Measurements from ENCODE around the gene D2HGDH. TPM values are rescaled to one million over a fixed set of nuclear protein-coding genes. Genes with fewer than 3 reads are reported as not detected.
A peak's percentile ranks its signal among the peaks of the same experiment; 100 is the strongest.
"Not testable (repeated sequence)": the region's sequence is repeated elsewhere in the genome, so short reads cannot be mapped to it uniquely, and the experiment has no call there.

Gene D2HGDH
- total and polyA plus RNA-seq, 5 donors from 2014 or later: 0.73 to 38.4 (median 3.1) TPM

DNA sequence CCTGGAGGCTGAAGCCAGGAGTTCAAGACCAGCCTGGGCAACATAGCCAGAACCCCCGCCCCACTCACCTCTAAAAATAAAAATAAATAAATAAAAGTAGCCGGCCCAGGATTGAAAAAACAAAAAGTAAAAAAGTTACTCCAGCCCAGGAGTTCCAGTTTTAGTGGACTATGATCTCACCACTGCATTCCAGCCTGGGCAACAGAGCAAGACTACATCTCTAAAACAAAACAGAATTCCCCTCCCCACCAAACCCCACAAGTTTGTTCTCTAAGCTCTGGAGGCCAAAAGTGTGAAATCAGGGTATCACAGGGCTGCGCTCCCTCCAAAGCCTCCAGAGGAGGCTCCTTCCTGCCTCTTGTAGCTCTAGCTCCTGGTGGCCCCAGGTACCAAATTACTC, 1.7 kb downstream of the D2HGDH start:
- H3K27ac ChIP-seq (ENCODE audit: insufficient read depth, low read length, poor library complexity, severe bottlenecking): no peak overlapping the region
- no peak for ATAC-seq (ENCODE audit: low read depth in 2 of 2)
- no peaks in the 10 kb centered on the region for H3K27me3 ChIP-seq (ENCODE audit: control insufficient read depth, insufficient read depth, low read length)
- Mint-ChIP-seq H3K27me3 (no peaks in the 10 kb centered on the region), H3K36me3 (peaks cover 4% of the 10 kb centered on the region), H3K4me1 (peaks cover 0 to 55% (median 25%) of the 10 kb centered on the region in 4 donors), H3K27ac (peak overlapping the region in 1 of 3 donors; percentile 76), H3K4me3 (peak overlapping the region; percentile 84 to 88 (median 85)), H3K9me3 (no peaks in the 10 kb centered on the region)
- no peaks in the 10 kb centered on the region for H3K9me3 ChIP-seq (ENCODE audit: control insufficient read depth in 2 of 2, low read length in 2 of 2)
- H3K36me3 ChIP-seq (ENCODE audit: control insufficient read depth, insufficient read depth, low read length): no peaks in the 10 kb centered on the region
- no peak overlapping the region for H3K4me3 ChIP-seq (ENCODE audit: low read depth, low read length)
- peaks cover 36% of the 10 kb centered on the region for H3K4me1 ChIP-seq (ENCODE audit: control insufficient read depth, insufficient read depth, low read length, poor library complexity, severe bottlenecking)
- DNase-seq: no peak

DNA sequence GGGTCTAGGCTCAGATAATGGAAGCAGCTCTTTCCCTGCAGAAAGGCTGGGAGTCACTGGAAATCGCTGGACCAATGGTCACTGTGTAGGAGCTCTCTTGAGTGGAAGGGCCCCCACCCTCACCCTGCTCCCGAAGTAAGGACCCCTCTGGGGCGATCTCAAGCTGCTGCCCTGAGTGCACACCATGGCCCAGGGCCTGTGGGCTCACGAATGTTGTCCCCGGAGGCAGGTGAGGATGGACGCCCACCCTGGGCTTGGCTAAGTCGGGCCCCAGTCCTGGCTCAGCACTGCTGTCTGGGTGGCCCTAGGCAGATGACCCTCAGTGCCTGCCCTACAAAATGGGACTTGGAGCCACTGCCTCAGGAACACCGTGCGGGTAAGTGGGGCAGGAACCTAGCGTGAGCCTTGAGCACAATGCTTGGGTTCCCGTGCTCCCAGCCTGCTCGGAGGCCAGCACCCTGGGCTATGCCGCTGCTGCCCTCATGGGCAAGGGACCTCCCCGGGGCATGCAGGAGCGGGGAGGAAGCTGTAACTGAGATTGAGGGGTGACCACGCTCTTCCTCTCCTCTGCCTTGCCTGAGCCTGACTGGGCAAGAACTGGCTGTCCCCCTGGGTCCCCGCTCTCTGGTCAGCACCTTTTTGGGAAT, 3.7 kb downstream of the D2HGDH start:
- H3K9me3 Mint-ChIP-seq: no peaks in the 10 kb centered on the region
- peak overlapping the region in 3 of 4 donors; percentile 60 to 85 (median 61) for H3K4me3 Mint-ChIP-seq
- Histone ChIP-seq H3K9me3 (ENCODE audit: control insufficient read depth in 2 of 2, low read length in 2 of 2) (no peaks in the 10 kb centered on the region), H3K36me3 (ENCODE audit: control insufficient read depth, insufficient read depth, low read length) (no peaks in the 10 kb centered on the region), H3K4me3 (ENCODE audit: low read depth, low read length) (no peak overlapping the region), H3K27me3 (ENCODE audit: control insufficient read depth, insufficient read depth, low read length) (no peaks in the 10 kb centered on the region), H3K27ac (ENCODE audit: insufficient read depth, low read length, poor library complexity, severe bottlenecking) (no peak overlapping the region), H3K4me1 (ENCODE audit: control insufficient read depth, insufficient read depth, low read length, poor library complexity, severe bottlenecking) (peaks cover 33% of the 10 kb centered on the region)
- ATAC-seq (ENCODE audit: low read depth in 2 of 2): no peak
- peak overlapping the region in 2 of 3 donors; percentile 16 to 41 for H3K27ac Mint-ChIP-seq
- DNase-seq: no peak
- H3K4me1 Mint-ChIP-seq: peaks cover 0 to 45% (median 25%) of the 10 kb centered on the region in 4 donors
- no peaks in the 10 kb centered on the region for H3K27me3 Mint-ChIP-seq
- peaks cover 4% of the 10 kb centered on the region for H3K36me3 Mint-ChIP-seq

DNA sequence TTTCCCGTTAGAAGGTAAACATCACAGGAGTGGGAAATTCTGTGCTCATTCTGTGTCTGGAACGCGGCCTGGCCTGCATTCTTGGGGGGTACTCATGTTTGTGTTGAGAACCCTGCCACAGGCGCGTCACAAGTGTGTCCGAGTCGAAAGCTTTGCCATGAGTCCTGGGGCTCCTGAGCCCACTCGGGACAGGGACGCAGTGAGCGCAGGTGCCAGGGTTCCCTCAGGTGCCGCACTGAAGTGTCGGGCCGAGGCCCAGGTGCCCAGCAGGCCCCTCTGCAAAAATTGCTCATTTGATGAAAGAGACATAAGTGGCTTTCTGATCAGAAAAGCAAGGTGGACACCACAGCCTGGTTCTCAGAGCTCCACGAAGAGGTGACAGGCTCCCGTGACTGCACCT, 4.7 kb downstream of the D2HGDH start:
- no peaks in the 10 kb centered on the region for H3K9me3 Mint-ChIP-seq
- Histone ChIP-seq H3K4me1 (ENCODE audit: control insufficient read depth, insufficient read depth, low read length, poor library complexity, severe bottlenecking) (peaks cover 27% of the 10 kb centered on the region), H3K36me3 (ENCODE audit: control insufficient read depth, insufficient read depth, low read length) (peaks cover 7% of the 10 kb centered on the region), H3K27ac (ENCODE audit: insufficient read depth, low read length, poor library complexity, severe bottlenecking) (no peak overlapping the region), H3K4me3 (ENCODE audit: low read depth, low read length) (no peak overlapping the region), H3K9me3 (ENCODE audit: control insufficient read depth in 2 of 2, low read length in 2 of 2) (no peaks in the 10 kb centered on the region), H3K27me3 (ENCODE audit: control insufficient read depth, insufficient read depth, low read length) (no peaks in the 10 kb centered on the region)
- H3K4me1 Mint-ChIP-seq: peaks cover 0 to 40% (median 22%) of the 10 kb centered on the region in 4 donors
- peaks cover 4% of the 10 kb centered on the region for H3K36me3 Mint-ChIP-seq
- H3K27me3 Mint-ChIP-seq: no peaks in the 10 kb centered on the region
- peak overlapping the region in 1 of 4 donors; percentile 21 for H3K4me3 Mint-ChIP-seq
- DNase-seq (no peak), ATAC-seq (ENCODE audit: low read depth in 2 of 2) (no peak)
- H3K27ac Mint-ChIP-seq: peak overlapping the region in 1 of 3 donors; percentile 83

DNA sequence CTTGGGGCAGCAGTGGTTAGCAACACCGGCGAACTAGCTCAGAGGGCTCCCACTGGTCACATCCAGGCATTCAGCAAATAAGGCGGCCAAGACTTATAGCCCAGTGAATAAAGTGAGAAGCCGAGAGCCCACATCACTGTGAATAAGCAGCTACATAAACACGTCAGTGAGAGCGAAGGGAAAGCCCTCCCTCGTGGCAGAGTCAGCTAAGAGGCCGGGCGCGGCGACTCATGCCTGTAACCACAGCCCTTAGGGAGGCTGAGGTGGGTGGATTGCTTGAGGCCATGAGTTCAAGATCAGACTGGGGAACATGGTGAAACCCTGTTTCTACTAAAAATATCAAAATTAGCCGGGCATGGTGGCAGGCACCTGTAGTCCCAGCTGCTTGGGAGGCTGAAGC, 5.2 kb downstream of the D2HGDH start:
- Mint-ChIP-seq H3K4me3 (peak overlapping the region in 3 of 4 donors; percentile 4 to 57 (median 52)), H3K27me3 (no peaks in the 10 kb centered on the region), H3K27ac (peak overlapping the region in 2 of 3 donors; percentile 10 to 51), H3K4me1 (peaks cover 0 to 40% (median 22%) of the 10 kb centered on the region in 4 donors), H3K36me3 (peaks cover 4% of the 10 kb centered on the region), H3K9me3 (no peaks in the 10 kb centered on the region)
- H3K4me3 ChIP-seq (ENCODE audit: low read depth, low read length): no peak overlapping the region
- no peaks in the 10 kb centered on the region for H3K9me3 ChIP-seq (ENCODE audit: control insufficient read depth in 2 of 2, low read length in 2 of 2)
- H3K27me3 ChIP-seq (ENCODE audit: control insufficient read depth, insufficient read depth, low read length): no peaks in the 10 kb centered on the region
- no peak for DNase-seq
- H3K4me1 ChIP-seq (ENCODE audit: control insufficient read depth, insufficient read depth, low read length, poor library complexity, severe bottlenecking): peaks cover 27% of the 10 kb centered on the region
- no peak for ATAC-seq (ENCODE audit: low read depth in 2 of 2)
- H3K27ac ChIP-seq (ENCODE audit: insufficient read depth, low read length, poor library complexity, severe bottlenecking): no peak overlapping the region
- peaks cover 9% of the 10 kb centered on the region for H3K36me3 ChIP-seq (ENCODE audit: control insufficient read depth, insufficient read depth, low read length)

DNA sequence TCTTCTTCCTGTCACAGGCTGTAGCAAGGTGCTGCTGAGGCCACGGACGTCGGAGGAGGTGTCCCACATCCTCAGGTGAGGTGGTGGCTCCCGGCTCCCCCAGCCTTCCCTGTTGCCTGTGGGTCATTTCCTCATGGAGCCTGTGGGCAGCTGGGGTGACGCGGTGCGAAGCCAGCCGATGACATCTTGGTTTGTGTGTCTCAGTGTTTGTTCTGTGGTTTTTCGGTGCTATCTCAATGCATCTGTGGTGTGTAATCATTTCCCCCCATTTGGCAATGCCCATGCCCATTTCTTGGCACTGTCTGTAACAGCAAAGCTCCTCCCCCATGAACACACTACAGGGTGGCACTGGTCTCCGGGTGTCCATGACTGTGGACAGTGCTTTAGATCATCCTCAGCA, 6.6 kb downstream of the D2HGDH start:
- peaks cover 22% of the 10 kb centered on the region for H3K36me3 ChIP-seq (ENCODE audit: control insufficient read depth, insufficient read depth, low read length)
- Mint-ChIP-seq H3K9me3 (peaks cover 0 to 1% (median 0%) of the 10 kb centered on the region in 7 donors), H3K27ac (peak overlapping the region in 1 of 3 donors; percentile 32), H3K4me1 (peaks cover 4 to 36% (median 23%) of the 10 kb centered on the region in 4 donors), H3K27me3 (no peaks in the 10 kb centered on the region), H3K36me3 (peaks cover 12% of the 10 kb centered on the region), H3K4me3 (peak overlapping the region in 1 of 4 donors; percentile 80)
- peaks cover 17% of the 10 kb centered on the region for H3K4me1 ChIP-seq (ENCODE audit: control insufficient read depth, insufficient read depth, low read length, poor library complexity, severe bottlenecking)
- H3K4me3 ChIP-seq (ENCODE audit: low read depth, low read length): no peak overlapping the region
- ATAC-seq (ENCODE audit: low read depth in 2 of 2): peak in 1 of 2 donors; percentile 40
- H3K27ac ChIP-seq (ENCODE audit: insufficient read depth, low read length, poor library complexity, severe bottlenecking): no peak overlapping the region
- DNase-seq: no peak
- H3K9me3 ChIP-seq (ENCODE audit: control insufficient read depth in 2 of 2, low read length in 2 of 2): no peaks in the 10 kb centered on the region
- H3K27me3 ChIP-seq (ENCODE audit: control insufficient read depth, insufficient read depth, low read length): no peaks in the 10 kb centered on the region

DNA sequence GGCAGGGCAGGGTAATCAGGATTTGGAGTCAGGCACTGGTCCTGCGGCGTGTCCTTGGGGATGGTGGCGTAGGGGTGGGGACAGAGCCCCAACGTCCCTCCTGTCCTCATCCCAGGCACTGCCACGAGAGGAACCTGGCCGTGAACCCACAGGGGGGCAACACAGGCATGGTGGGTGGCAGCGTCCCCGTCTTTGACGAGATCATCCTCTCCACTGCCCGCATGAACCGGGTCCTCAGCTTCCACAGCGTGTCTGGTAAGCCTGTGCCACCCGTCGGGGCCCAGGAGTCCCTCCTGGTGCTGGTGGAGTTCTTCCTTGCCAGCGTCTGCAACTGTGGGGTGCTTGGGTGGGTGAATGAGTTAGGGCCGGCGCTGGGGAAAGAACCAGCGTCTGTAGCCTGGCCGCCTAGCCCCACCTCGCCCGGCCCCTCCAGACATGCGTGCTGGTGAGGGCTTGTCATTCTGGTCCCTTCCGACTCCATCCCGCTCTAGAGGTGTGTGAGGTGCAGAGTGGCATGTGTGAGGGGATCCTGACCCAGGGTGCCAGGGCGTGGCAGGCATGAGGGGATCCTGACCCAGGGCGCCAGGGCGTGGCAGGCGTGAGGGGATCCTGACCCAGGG, 8.0 kb downstream of the D2HGDH start:
- Histone ChIP-seq H3K27me3 (ENCODE audit: control insufficient read depth, insufficient read depth, low read length) (no peaks in the 10 kb centered on the region), H3K36me3 (ENCODE audit: control insufficient read depth, insufficient read depth, low read length) (peaks cover 23% of the 10 kb centered on the region), H3K27ac (ENCODE audit: insufficient read depth, low read length, poor library complexity, severe bottlenecking) (no peak overlapping the region), H3K9me3 (ENCODE audit: control insufficient read depth in 2 of 2, low read length in 2 of 2) (no peaks in the 10 kb centered on the region), H3K4me1 (ENCODE audit: control insufficient read depth, insufficient read depth, low read length, poor library complexity, severe bottlenecking) (peaks cover 17% of the 10 kb centered on the region), H3K4me3 (ENCODE audit: low read depth, low read length) (no peak overlapping the region)
- Mint-ChIP-seq H3K4me1 (peaks cover 7 to 31% (median 19%) of the 10 kb centered on the region in 4 donors), H3K9me3 (peaks cover 0 to 1% (median 0%) of the 10 kb centered on the region in 7 donors), H3K4me3 (no peak overlapping the region), H3K27me3 (no peaks in the 10 kb centered on the region), H3K27ac (peak overlapping the region in 1 of 3 donors; percentile 56), H3K36me3 (peaks cover 20% of the 10 kb centered on the region)
- no peak for DNase-seq
- ATAC-seq (ENCODE audit: low read depth in 2 of 2): no peak

DNA sequence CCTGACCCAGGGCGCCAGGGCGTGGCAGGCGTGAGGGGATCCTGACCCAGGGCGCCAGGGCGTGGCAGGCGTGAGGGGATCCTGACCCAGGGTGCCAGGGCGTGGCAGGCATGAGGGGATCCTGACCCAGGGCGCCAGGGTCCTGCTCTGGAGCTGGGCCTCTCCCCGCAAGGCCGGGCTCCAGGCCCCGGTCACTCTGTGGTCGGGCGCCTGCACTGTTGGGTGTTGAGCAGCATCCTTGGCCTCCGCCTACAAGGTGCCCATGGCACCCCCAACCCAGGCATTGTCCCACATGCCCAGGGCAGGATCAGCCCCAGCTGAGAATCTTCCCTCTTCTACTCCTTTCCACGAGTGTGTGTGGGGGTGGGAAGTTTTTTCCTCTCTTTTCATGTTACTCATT, 8.6 kb downstream of the D2HGDH start:
- not testable (repeated sequence) for DNase-seq; ATAC-seq (ENCODE audit: low read depth in 2 of 2); H3K27ac Mint-ChIP-seq; H3K9me3 Mint-ChIP-seq; H3K4me3 Mint-ChIP-seq; H3K27me3 ChIP-seq (ENCODE audit: control insufficient read depth, insufficient read depth, low read length); H3K4me3 ChIP-seq (ENCODE audit: low read depth, low read length); H3K27me3 Mint-ChIP-seq; H3K27ac ChIP-seq (ENCODE audit: insufficient read depth, low read length, poor library complexity, severe bottlenecking); H3K9me3 ChIP-seq (ENCODE audit: control insufficient read depth in 2 of 2, low read length in 2 of 2)
- Mint-ChIP-seq H3K4me1 (peaks cover 7 to 25% (median 16%) of the 10 kb centered on the region in 4 donors), H3K36me3 (peaks cover 20% of the 10 kb centered on the region)
- Histone ChIP-seq H3K36me3 (ENCODE audit: control insufficient read depth, insufficient read depth, low read length) (peaks cover 23% of the 10 kb centered on the region), H3K4me1 (ENCODE audit: control insufficient read depth, insufficient read depth, low read length, poor library complexity, severe bottlenecking) (peaks cover 17% of the 10 kb centered on the region)
